A549 (cell line): ENCODE measurements around the gene ICAM4.

Experiments
- BHLHE40 ChIP-seq: IDR thresholded peaks from 2 replicates; pipeline ENCODE4 v1.6.1; 2012; ENCODE audit warnings: low read depth, low read length, inconsistent platforms
- CTCF ChIP-seq: fragments of >200 bp; sonication (Bioruptor Twin); formaldehyde crosslinking; IDR thresholded peaks from 3 replicates; pipeline ENCODE4 v1.5.1; 2016
- FOSB ChIP-seq: fragments of 250-450 bp; sonication (Bioruptor Pico); IDR thresholded peaks from 2 replicates; pipeline ENCODE4 v1.5.0; 2020; ENCODE audit warnings: mild to moderate bottlenecking, moderate library complexity
- MAX ChIP-seq: IDR thresholded peaks from 2 replicates; pipeline ENCODE4 v1.6.1; 2012
- POLR2A ChIP-seq: IDR thresholded peaks from 2 replicates; pipeline ENCODE4 v1.6.1; 2012; ENCODE audit warnings: mild to moderate bottlenecking, low read length
- REST ChIP-seq: fragments of 200-600 bp; sonication (generic); IDR thresholded peaks from 2 replicates; pipeline ENCODE4 v1.6.1; 2016; ENCODE audit warnings: antibody characterized with exemption, mild to moderate bottlenecking, moderate library complexity

GRCh38 chr19:10255358-10255757 lies 31.4 kb upstream of the ICAM4 start:
- TF ChIP-seq CTCF: no peak
- no peak for TF ChIP-seq MAX
- no peak for TF ChIP-seq POLR2A
- TF ChIP-seq REST: no peak
- TF ChIP-seq BHLHE40: no peak
- no peak for TF ChIP-seq FOSB (CRISPR knock-in tag)
